HAP-1 (cell line): ENCODE results near the gene GPR176.
A peak's percentile ranks its signal among the peaks of the same experiment; 100 is the strongest.
"Not testable (repeated sequence)": the region's sequence is repeated elsewhere in the genome, so short reads cannot be mapped to it uniquely, and the experiment has no call there.

ENCODE experiments used
- DNase-seq, 2 experiments: peaks; one replicate each; pipeline ENCODE4 v3.0.0-alpha.2; 2016 to 2020; ENCODE audit warnings: low spot score in 2 of 2
- H3K27me3 ChIP-seq: fragments of 250-450 bp; sonication (Bioruptor Pico); 2 replicates; pipeline ENCODE4 v1.5.1; 2020; ENCODE audit warnings: low read depth, mild to moderate bottlenecking, moderate library complexity
- H3K36me3 ChIP-seq: fragments of 250-450 bp; sonication (Bioruptor Pico); replicated peaks from 2 replicates; pipeline ENCODE4 v1.5.1; 2020; ENCODE audit warnings: mild to moderate bottlenecking
- H3K4me1 ChIP-seq: fragments of 250-450 bp; sonication (Bioruptor Pico); 2 replicates; pipeline ENCODE4 v1.5.1; 2020; ENCODE audit warnings: mild to moderate bottlenecking
- H3K4me3 ChIP-seq: fragments of 250-450 bp; sonication (Bioruptor Pico); 2 replicates; pipeline ENCODE4 v1.5.1; 2020; ENCODE audit warnings: mild to moderate bottlenecking, moderate library complexity
- H3K9me3 ChIP-seq: fragments of 250-450 bp; sonication (Bioruptor Pico); 2 replicates; pipeline ENCODE4 v1.5.1; 2020; ENCODE audit warnings: mild to moderate bottlenecking, moderate library complexity
- in situ Hi-C: fragments of 300-500 bp; cut with MboI; formaldehyde crosslinking; loops from 3 replicates; pipeline ENCODE4 v1.14.3; 2020; ENCODE audit warnings: low sequenced_read_pairs, inconsistent platforms, mixed read lengths

GPR176 gene

GRCh38 chr15:39820050-39820602 is 99.9 kb downstream of the GPR176 start:
- Histone ChIP-seq H3K4me1 (no peaks in the 10 kb centered on the region), H3K4me3 (no peak overlapping the region), H3K9me3 (no peaks in the 10 kb centered on the region), H3K27me3 (no peaks in the 10 kb centered on the region), H3K36me3 (no peaks in the 10 kb centered on the region)
- in situ Hi-C loops: no loop called here
- DNase-seq: no peak

- in situ Hi-C loops: no loop called here
- Histone ChIP-seq H3K36me3 (no peaks in the 10 kb centered on the region), H3K4me3 (no peak overlapping the region), H3K4me1 (no peaks in the 10 kb centered on the region), H3K9me3 (no peaks in the 10 kb centered on the region), H3K27me3 (no peaks in the 10 kb centered on the region)
- no peak for DNase-seq
Measured at GRCh38 chr15:39819533-39819932, 100.5 kb downstream of the GPR176 start.

- Histone ChIP-seq H3K27me3 (no peaks in the 10 kb centered on the region), H3K4me1 (no peaks in the 10 kb centered on the region), H3K4me3 (no peak overlapping the region), H3K9me3 (no peaks in the 10 kb centered on the region), H3K36me3 (no peaks in the 10 kb centered on the region)
- in situ Hi-C loops: no loop called here
- DNase-seq: no peak
Measured at GRCh38 chr15:39817892-39818291, 102.2 kb downstream of the GPR176 start.

- Histone ChIP-seq H3K9me3 (no peaks in the 10 kb centered on the region), H3K36me3 (no peaks in the 10 kb centered on the region), H3K4me3 (no peak overlapping the region), H3K27me3 (no peaks in the 10 kb centered on the region), H3K4me1 (no peaks in the 10 kb centered on the region)
- in situ Hi-C loops: no loop called here
- no peak for DNase-seq
Measured at GRCh38 chr15:39814489-39814888, 105.6 kb downstream of the GPR176 start.

- in situ Hi-C loops, H3K4me3 ChIP-seq, H3K27me3 ChIP-seq: not testable (repeated sequence)
Measured at GRCh38 chr15:39812651-39813050, 107.4 kb downstream of the GPR176 start.

GRCh38 chr15:39808909-39809308 is 111.2 kb downstream of the GPR176 start:
- H3K27me3 ChIP-seq: no peaks in the 10 kb centered on the region
- H3K4me3 ChIP-seq: no peak overlapping the region
- no peaks in the 10 kb centered on the region for H3K9me3 ChIP-seq
- no peaks in the 10 kb centered on the region for H3K36me3 ChIP-seq
- DNase-seq: no peak
- no peaks in the 10 kb centered on the region for H3K4me1 ChIP-seq
- in situ Hi-C loops: loop anchor here (10.0 kb wide), 1 partner anchor 66 kb away; no protein-coding TSS in a partner anchor

More at GRCh38 chr15:39812651-39813050, 107.4 kb downstream of the GPR176 start:
- H3K36me3 ChIP-seq, H3K4me1 ChIP-seq, H3K9me3 ChIP-seq, DNase-seq: not testable (repeated sequence)

- Histone ChIP-seq H3K36me3 (no peaks in the 10 kb centered on the region), H3K4me1 (no peaks in the 10 kb centered on the region), H3K4me3 (no peak overlapping the region), H3K27me3 (no peaks in the 10 kb centered on the region), H3K9me3 (no peaks in the 10 kb centered on the region)
- DNase-seq: no peak
- in situ Hi-C loops: loop anchor here (10.0 kb wide), 1 partner anchor 67 kb away; no protein-coding TSS in a partner anchor
Measured at GRCh38 chr15:39807791-39808190, 112.3 kb downstream of the GPR176 start.

- in situ Hi-C loops: loop anchor here (10.0 kb wide), 1 partner anchor 71 kb away; no protein-coding TSS in a partner anchor
- no peaks in the 10 kb centered on the region for H3K36me3 ChIP-seq
Measured at GRCh38 chr15:39804026-39804425, 116.0 kb downstream of the GPR176 start.

GRCh38 chr15:39803016-39803415 is 117.0 kb downstream of the GPR176 start:
- no peak for DNase-seq
- Histone ChIP-seq H3K27me3 (no peaks in the 10 kb centered on the region), H3K36me3 (no peaks in the 10 kb centered on the region), H3K4me1 (no peaks in the 10 kb centered on the region), H3K4me3 (no peak overlapping the region), H3K9me3 (no peaks in the 10 kb centered on the region)
- in situ Hi-C loops: loop anchor here (10.0 kb wide), 1 partner anchor 72 kb away; no protein-coding TSS in a partner anchor

More at GRCh38 chr15:39804026-39804425, 116.0 kb downstream of the GPR176 start:
- DNase-seq: no peak
- Histone ChIP-seq H3K4me3 (no peak overlapping the region), H3K4me1 (no peaks in the 10 kb centered on the region), H3K9me3 (no peaks in the 10 kb centered on the region), H3K27me3 (no peaks in the 10 kb centered on the region)

- Histone ChIP-seq H3K9me3 (no peaks in the 10 kb centered on the region), H3K36me3 (no peaks in the 10 kb centered on the region), H3K27me3 (no peaks in the 10 kb centered on the region), H3K4me1 (no peaks in the 10 kb centered on the region), H3K4me3 (no peak overlapping the region)
- DNase-seq: peak; percentile 16 to 52
- in situ Hi-C loops: loop anchor here (10.0 kb wide), 1 partner anchor 73 kb away; no protein-coding TSS in a partner anchor
Measured at GRCh38 chr15:39801641-39802309, 118.3 kb downstream of the GPR176 start.

GRCh38 chr15:39799552-39800011 is 120.5 kb downstream of the GPR176 start:
- no peaks in the 10 kb centered on the region for H3K4me1 ChIP-seq
- H3K36me3 ChIP-seq: no peaks in the 10 kb centered on the region
- H3K9me3 ChIP-seq: no peaks in the 10 kb centered on the region
- in situ Hi-C loops: loop anchor here (10.0 to 25.0 kb wide), 2 partner anchors 75 to 463 kb away; no protein-coding TSS in a partner anchor
- no peak overlapping the region for H3K4me3 ChIP-seq
- H3K27me3 ChIP-seq: no peaks in the 10 kb centered on the region
- no peak for DNase-seq

- DNase-seq: no peak
- no peaks in the 10 kb centered on the region for H3K9me3 ChIP-seq
- H3K4me3 ChIP-seq: no peak overlapping the region
- no peaks in the 10 kb centered on the region for H3K4me1 ChIP-seq
- H3K36me3 ChIP-seq: no peaks in the 10 kb centered on the region
- no peaks in the 10 kb centered on the region for H3K27me3 ChIP-seq
- in situ Hi-C loops: loop anchor here (25.0 kb wide), 1 partner anchor 464 kb away; no protein-coding TSS in a partner anchor
Measured at GRCh38 chr15:39798382-39798781, 121.7 kb downstream of the GPR176 start.

- no peaks in the 10 kb centered on the region for H3K36me3 ChIP-seq
- no peak for DNase-seq
- H3K4me3 ChIP-seq: no peak overlapping the region
- H3K9me3 ChIP-seq: no peaks in the 10 kb centered on the region
- no peaks in the 10 kb centered on the region for H3K4me1 ChIP-seq
- H3K27me3 ChIP-seq: no peaks in the 10 kb centered on the region
- in situ Hi-C loops: loop anchor here (25.0 kb wide), 1 partner anchor 465 kb away; no protein-coding TSS in a partner anchor
Measured at GRCh38 chr15:39797407-39797806, 122.7 kb downstream of the GPR176 start.

GRCh38 chr15:39796601-39797000 is 123.5 kb downstream of the GPR176 start:
- in situ Hi-C loops: loop anchor here (25.0 kb wide), 1 partner anchor 466 kb away; no protein-coding TSS in a partner anchor
- no peak for DNase-seq
- Histone ChIP-seq H3K4me3 (no peak overlapping the region), H3K36me3 (no peaks in the 10 kb centered on the region), H3K4me1 (no peaks in the 10 kb centered on the region), H3K9me3 (no peaks in the 10 kb centered on the region), H3K27me3 (no peaks in the 10 kb centered on the region)
